ENCODE measurements around the gene RNU6-9.
"Not testable (repeated sequence)": the region's sequence is repeated elsewhere in the genome, so short reads cannot be mapped to it uniquely, and the experiment has no call there.

RNU6-9 gene

DNA sequence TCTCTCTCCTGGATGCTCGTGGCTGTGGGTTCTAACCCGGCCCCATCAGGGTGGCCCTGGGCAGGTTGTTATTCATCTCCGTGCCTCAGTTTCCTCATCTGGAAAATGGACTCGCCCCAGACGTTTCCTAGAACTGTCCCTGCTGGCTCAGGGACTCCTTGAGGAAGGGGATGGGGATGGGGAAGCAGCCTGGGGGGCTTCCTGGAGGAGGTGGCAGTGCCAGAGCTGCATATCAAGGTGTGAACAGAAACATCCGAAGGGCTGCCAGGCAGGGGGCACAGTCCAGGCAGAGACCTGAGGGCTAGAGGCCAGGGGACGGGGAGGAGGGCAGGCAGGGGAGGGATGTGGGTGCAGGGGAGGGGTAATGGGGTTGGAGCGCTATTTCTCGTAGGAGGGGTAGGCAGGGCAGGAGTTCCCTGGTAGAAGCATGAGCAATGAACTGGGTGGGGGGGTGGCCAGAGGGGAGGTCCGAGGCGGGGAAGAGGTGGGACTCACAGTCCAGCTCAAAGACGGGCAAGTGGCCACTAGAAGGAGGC, 44.8 kb upstream of the RNU6-9 start:
- Histone ChIP-seq H3K79me2 (no peaks in the 10 kb centered on the region), H3K9ac (no peak overlapping the region), H3K27me3 (ENCODE audit: control insufficient read depth, insufficient read depth, low read length) (no peaks in the 10 kb centered on the region), H2AFZ (no peak overlapping the region), H3K4me3 (ENCODE audit: low read depth, low read length) (no peak overlapping the region), H3K36me3 (ENCODE audit: control insufficient read depth, insufficient read depth, low read length) (no peaks in the 10 kb centered on the region), H3K4me2 (ENCODE audit: low read length) (no peak overlapping the region), H3K9me3 (ENCODE audit: control insufficient read depth, low read length) (no peaks in the 10 kb centered on the region), H3K4me1 (peaks cover 9% of the 10 kb centered on the region), H3K27ac (no peak overlapping the region)
- TF ChIP-seq, protein P1, sequence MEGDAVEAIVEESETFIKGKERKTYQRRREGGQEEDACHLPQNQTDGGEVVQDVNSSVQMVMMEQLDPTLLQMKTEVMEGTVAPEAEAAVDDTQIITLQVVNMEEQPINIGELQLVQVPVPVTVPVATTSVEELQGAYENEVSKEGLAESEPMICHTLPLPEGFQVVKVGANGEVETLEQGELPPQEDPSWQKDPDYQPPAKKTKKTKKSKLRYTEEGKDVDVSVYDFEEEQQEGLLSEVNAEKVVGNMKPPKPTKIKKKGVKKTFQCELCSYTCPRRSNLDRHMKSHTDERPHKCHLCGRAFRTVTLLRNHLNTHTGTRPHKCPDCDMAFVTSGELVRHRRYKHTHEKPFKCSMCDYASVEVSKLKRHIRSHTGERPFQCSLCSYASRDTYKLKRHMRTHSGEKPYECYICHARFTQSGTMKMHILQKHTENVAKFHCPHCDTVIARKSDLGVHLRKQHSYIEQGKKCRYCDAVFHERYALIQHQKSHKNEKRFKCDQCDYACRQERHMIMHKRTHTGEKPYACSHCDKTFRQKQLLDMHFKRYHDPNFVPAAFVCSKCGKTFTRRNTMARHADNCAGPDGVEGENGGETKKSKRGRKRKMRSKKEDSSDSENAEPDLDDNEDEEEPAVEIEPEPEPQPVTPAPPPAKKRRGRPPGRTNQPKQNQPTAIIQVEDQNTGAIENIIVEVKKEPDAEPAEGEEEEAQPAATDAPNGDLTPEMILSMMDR (IDR thresholded peaks at IDR 0.05): no peak

DNA sequence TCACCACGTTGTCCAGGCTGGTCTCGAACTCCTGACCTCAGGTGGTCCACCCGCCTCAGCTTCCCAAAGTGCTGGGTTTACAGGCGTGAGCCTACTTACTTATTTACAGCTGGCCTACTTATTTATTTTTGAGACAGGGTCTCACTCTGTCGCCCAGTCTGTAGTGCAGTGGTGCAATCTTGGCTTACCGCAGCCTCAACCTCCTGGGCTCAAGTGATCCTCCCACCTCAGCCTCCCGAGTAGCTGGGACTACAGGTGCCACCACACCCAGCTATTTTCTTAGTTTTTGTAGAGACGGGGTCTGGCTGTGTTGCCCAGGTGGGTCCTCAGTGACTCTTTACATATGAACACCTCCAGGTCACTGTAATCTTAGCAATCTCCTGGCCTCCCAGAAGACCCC, 44.1 kb upstream of the RNU6-9 start:
- not testable (repeated sequence) for H3K79me2 ChIP-seq; H3K27me3 ChIP-seq (ENCODE audit: control insufficient read depth, insufficient read depth, low read length); H3K9me3 ChIP-seq (ENCODE audit: control insufficient read depth, low read length); H2AFZ ChIP-seq; H3K9ac ChIP-seq; H3K4me2 ChIP-seq (ENCODE audit: low read length); H3K27ac ChIP-seq; H3K4me3 ChIP-seq (ENCODE audit: low read depth, low read length); H3K4me1 ChIP-seq; H3K36me3 ChIP-seq (ENCODE audit: control insufficient read depth, insufficient read depth, low read length)

DNA sequence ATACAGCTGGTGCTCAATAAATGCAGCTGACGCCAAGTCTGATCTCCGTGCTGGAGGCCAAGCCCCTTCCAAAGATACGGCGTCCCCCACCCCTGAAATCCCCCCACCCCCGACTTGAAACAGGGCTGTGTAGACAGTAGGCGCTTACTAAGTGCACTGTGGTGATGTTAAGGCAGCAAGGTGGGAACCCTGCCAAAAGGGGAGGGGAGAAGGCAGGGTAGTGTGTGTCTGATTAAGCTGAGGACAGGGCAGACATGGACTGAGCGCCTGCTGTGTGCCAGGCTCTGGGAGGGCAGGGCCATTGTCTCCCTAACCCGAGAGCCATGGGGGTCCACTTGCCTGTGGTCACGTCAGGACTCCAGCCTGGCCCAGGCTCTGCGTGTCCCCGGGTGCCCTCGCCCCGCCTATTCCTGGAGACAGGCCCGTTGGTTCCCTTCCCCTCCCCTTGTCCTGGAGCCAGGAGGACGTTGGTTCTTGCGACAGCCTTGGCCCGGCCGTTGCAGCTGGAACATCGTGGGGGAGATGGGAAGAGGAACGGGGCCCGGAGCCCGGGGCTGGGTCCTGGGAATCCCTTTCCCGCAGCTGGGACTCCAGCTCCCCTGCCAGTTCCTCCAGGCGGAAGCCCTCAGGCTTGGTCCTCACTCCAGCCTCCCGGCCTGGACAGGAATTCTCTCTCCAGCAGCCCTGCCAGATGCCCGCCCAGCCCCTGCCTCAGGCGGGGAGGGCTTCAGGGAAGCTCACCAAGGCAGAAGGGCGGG, 42.9 kb upstream of the RNU6-9 start:
- peak overlapping the region; percentile 30 for H3K27ac ChIP-seq
- H3K27me3 ChIP-seq (ENCODE audit: control insufficient read depth, insufficient read depth, low read length): no peaks in the 10 kb centered on the region
- TF ChIP-seq, protein P1 (IDR thresholded peaks at IDR 0.05): no peak
- H3K9ac ChIP-seq: no peak overlapping the region
- H3K9me3 ChIP-seq (ENCODE audit: control insufficient read depth, low read length): no peaks in the 10 kb centered on the region
- H3K4me3 ChIP-seq (ENCODE audit: low read depth, low read length): peak overlapping the region; percentile 5
- no peaks in the 10 kb centered on the region for H3K79me2 ChIP-seq
- H2AFZ ChIP-seq: peak overlapping the region; percentile 75
- no peaks in the 10 kb centered on the region for H3K36me3 ChIP-seq (ENCODE audit: control insufficient read depth, insufficient read depth, low read length)
- peaks cover 4% of the 10 kb centered on the region for H3K4me1 ChIP-seq
- peak overlapping the region; percentile 31 for H3K4me2 ChIP-seq (ENCODE audit: low read length)

DNA sequence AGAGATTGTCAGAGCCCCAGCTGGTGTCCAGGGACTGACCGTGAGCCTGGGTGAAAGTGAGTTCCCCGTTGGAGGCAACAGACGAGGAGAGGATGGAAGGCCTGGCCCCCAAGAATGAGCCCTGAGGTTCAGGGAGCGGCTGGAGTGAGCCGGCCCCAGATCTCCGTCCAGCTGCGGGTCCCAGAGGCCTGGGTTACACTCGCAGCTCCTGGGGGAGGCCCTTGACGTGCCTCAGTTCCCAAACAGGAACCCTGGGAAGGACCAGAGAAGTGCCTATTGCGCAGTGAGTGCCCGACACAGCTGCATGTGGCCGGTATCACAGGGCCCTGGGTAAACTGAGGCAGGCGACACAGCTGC, 42.3 kb upstream of the RNU6-9 start:
- Histone ChIP-seq H3K4me2 (ENCODE audit: low read length) (peak overlapping the region; percentile 31), H3K9ac (no peak overlapping the region), H3K36me3 (ENCODE audit: control insufficient read depth, insufficient read depth, low read length) (no peaks in the 10 kb centered on the region), H3K79me2 (no peaks in the 10 kb centered on the region), H3K27ac (peak overlapping the region; percentile 30), H3K4me3 (ENCODE audit: low read depth, low read length) (peak overlapping the region; percentile 5), H2AFZ (peak overlapping the region; percentile 75), H3K4me1 (peaks cover 4% of the 10 kb centered on the region), H3K27me3 (ENCODE audit: control insufficient read depth, insufficient read depth, low read length) (no peaks in the 10 kb centered on the region), H3K9me3 (ENCODE audit: control insufficient read depth, low read length) (no peaks in the 10 kb centered on the region)
- TF ChIP-seq, protein P1 (IDR thresholded peaks at IDR 0.05): no peak

DNA sequence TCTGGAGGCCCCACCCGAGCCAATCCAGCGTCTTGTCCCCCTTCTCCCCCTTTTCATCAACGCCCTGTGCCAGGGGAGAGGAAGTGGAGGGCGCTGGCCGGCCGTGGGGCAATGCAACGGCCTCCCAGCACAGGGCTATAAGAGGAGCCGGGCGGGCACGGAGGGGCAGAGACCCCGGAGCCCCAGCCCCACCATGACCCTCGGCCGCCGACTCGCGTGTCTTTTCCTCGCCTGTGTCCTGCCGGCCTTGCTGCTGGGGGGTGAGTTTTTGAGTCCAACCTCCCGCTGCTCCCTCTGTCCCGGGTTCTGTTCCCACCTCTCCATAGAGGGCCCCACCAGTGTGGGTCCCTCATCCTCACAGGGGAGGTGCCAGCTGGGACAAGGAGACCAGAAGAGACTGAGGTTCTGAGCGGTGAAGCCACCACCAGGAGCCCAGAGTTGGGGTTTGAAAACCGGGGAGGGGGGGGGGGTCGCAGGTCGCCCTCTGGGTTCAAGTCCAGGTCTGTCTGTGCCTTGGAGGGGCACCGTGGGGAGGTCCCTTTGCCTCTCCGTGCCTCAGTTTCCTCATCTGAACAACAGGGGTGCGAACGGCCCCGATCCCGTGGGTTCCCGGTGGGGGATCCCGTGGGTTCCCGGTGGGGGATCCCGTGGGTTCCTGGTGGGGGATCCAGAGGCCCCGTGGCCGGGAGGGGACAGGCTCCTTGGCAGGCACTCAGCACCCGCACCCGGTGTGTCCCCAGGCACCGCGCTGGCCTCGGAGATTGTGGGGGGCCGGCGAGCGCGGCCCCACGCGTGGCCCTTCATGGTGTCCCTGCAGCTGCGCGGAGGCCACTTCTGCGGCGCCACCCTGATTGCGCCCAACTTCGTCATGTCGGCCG, 40.9 kb upstream of the RNU6-9 start, which contains the start of gene ELANE:
ELANE (plus strand) TSS at position 168 of the 878 bp plus-strand sequence; CDS start at position 194, 26 bp downstream.
- TF ChIP-seq, protein P1 (IDR thresholded peaks at IDR 0.05): no peak
- no peaks in the 10 kb centered on the region for H3K27me3 ChIP-seq (ENCODE audit: control insufficient read depth, insufficient read depth, low read length)
- H3K36me3 ChIP-seq (ENCODE audit: control insufficient read depth, insufficient read depth, low read length): no peaks in the 10 kb centered on the region
- no peak within 1 kb of the TSS for H3K4me2 ChIP-seq (ENCODE audit: low read length)
- peaks cover 4% of the 10 kb centered on the region for H3K4me1 ChIP-seq
- no peak within 1 kb of the TSS for H3K9ac ChIP-seq
- H3K79me2 ChIP-seq: no peaks in the 10 kb centered on the region
- no peak within 1 kb of the TSS for H3K4me3 ChIP-seq (ENCODE audit: low read depth, low read length)
- no peaks in the 10 kb centered on the region for H3K9me3 ChIP-seq (ENCODE audit: control insufficient read depth, low read length)
- H3K27ac ChIP-seq: peak within 1 kb of the TSS; percentile 30
- no peak within 1 kb of the TSS for H2AFZ ChIP-seq
